Thyroid gland (tissue), 4 donors: ENCODE measurements around the gene DYNLT5. TPM values are rescaled to one million over a fixed set of nuclear protein-coding genes. Genes with fewer than 3 reads are reported as not detected.

Source experiments
- DNase-seq, 2 donors: peaks; one replicate each; pipeline ENCODE4 v3.0.0-alpha.2; 2019
- H3K27ac ChIP-seq, 3 donors: fragments of 200-600 bp; sonication (generic); 1 replicate in 2 of 3; 2 replicates in 1 of 3; pipeline ENCODE4 v1.5.1; 2016 to 2019; ENCODE audit warnings: mild to moderate bottlenecking in 1 of 3, moderate library complexity in 1 of 3
- H3K27me3 ChIP-seq: fragments of 200-600 bp; sonication (generic); one replicate; pipeline ENCODE4 v1.5.1; 2019
- H3K36me3 ChIP-seq, 2 donors: fragments of 200-600 bp; sonication (generic); one replicate each; pipeline ENCODE4 v1.5.1; 2016 to 2019
- H3K4me1 ChIP-seq, 2 donors: fragments of 200-600 bp; sonication (generic); one replicate each; pipeline ENCODE4 v1.5.1; 2017 to 2019
- H3K4me3 ChIP-seq, 3 donors: fragments of 200-600 bp; sonication (generic); replicated peaks in 1 of 3; 1 replicate in 2 of 3; 2 replicates in 1 of 3; pipeline ENCODE4 v1.5.1; 2016; ENCODE audit warnings: mild to moderate bottlenecking in 1 of 3
- H3K9me3 ChIP-seq: fragments of 200-600 bp; sonication (generic); one replicate; pipeline ENCODE4 v1.5.1; 2017
- CTCF ChIP-seq, 6 experiments: fragments of 200-600 bp in 3 of 6; fragments of 450-650 bp in 3 of 6; sonication (generic) in 3 of 6; IDR thresholded peaks; one replicate each; pipeline ENCODE4 v1.5.1; 2016 to 2019; ENCODE audit warnings: antibody characterized with exemption in 6 of 6, mild to moderate bottlenecking in 2 of 6, inconsistent platforms in 1 of 6, moderate library complexity in 1 of 6
- POLR2A ChIP-seq, 2 donors: fragments of 450-650 bp; IDR thresholded peaks; one replicate each; pipeline ENCODE4 v1.6.1; 2017; ENCODE audit warnings: antibody characterized with exemption in 2 of 2, mild to moderate bottlenecking in 2 of 2, moderate library complexity in 1 of 2
- WGBS, 2 donors: methylation state at CpG; one replicate each; pipeline ENCODE4 v1.1.5; 2017; 5-methylcytosine and 5-hydroxymethylcytosine counted together
- intact Hi-C: fragments of 100-400 bp; cut with DNase I; formaldehyde crosslinking; loops from one replicate; pipeline ENCODE4 v1.15.1; 2023
- total RNA-seq, 4 donors: library from RNA; depleted of rRNA; stranded (reverse); fragments of >200 nt; gene quantifications; one replicate each; pipeline ENCODE4 v1.2.3, GENCODE V29; 2016

The DYNLT5 gene
- total RNA-seq, 4 donors from 2014 or later = 1.7 to 4.7 (median 3.0) TPM; not detected in 1

- Histone ChIP-seq H3K4me3 (no peak overlapping the region), H3K4me1 (no peaks in the 10 kb centered on the region), H3K36me3 (no peaks in the 10 kb centered on the region), H3K27ac (no peak overlapping the region), H3K9me3 (no peaks in the 10 kb centered on the region), H3K27me3 (no peaks in the 10 kb centered on the region)
- DNase-seq = no peak
- 69 to 75% methylated on average over 2 of the region's 2 CpGs for WGBS, 2 donors
- TF ChIP-seq CTCF (IDR thresholded peaks at IDR 0.05) = no peak
- TF ChIP-seq POLR2A (IDR thresholded peaks at IDR 0.05) = no peak
- intact Hi-C loops = no loop called here
Observed at GRCh38 chr1:66774438-66774837, 22.2 kb downstream of the DYNLT5 start.

- DNase-seq = no peak
- no peak for TF ChIP-seq CTCF (IDR thresholded peaks at IDR 0.05)
- TF ChIP-seq POLR2A (IDR thresholded peaks at IDR 0.05) = no peak
- Histone ChIP-seq H3K4me1 (no peaks in the 10 kb centered on the region), H3K36me3 (no peaks in the 10 kb centered on the region), H3K27me3 (no peaks in the 10 kb centered on the region), H3K9me3 (no peaks in the 10 kb centered on the region), H3K27ac (no peak overlapping the region), H3K4me3 (no peak overlapping the region)
- 85 to 90% methylated on average over 3 of the region's 3 CpGs for WGBS, 2 donors
- intact Hi-C loops = no loop called here
Observed at GRCh38 chr1:66775646-66776045, 23.4 kb downstream of the DYNLT5 start.

GRCh38 chr1:66777831-66778230, 25.6 kb downstream of the DYNLT5 start:
- Histone ChIP-seq H3K9me3 (no peaks in the 10 kb centered on the region), H3K4me1 (no peaks in the 10 kb centered on the region), H3K27ac (no peak overlapping the region), H3K27me3 (no peaks in the 10 kb centered on the region), H3K36me3 (no peaks in the 10 kb centered on the region), H3K4me3 (no peak overlapping the region)
- intact Hi-C loops = no loop called here
- 70 to 74% methylated on average over 3 of the region's 3 CpGs for WGBS, 2 donors
- DNase-seq = no peak
- TF ChIP-seq CTCF (IDR thresholded peaks at IDR 0.05) (no peak), POLR2A (IDR thresholded peaks at IDR 0.05) (no peak)

- Histone ChIP-seq H3K36me3 (no peaks in the 10 kb centered on the region), H3K9me3 (no peaks in the 10 kb centered on the region), H3K27ac (no peak overlapping the region), H3K27me3 (no peaks in the 10 kb centered on the region), H3K4me1 (no peaks in the 10 kb centered on the region), H3K4me3 (no peak overlapping the region)
- 76 to 78% methylated on average over 4 of the region's 4 CpGs for WGBS, 2 donors
- TF ChIP-seq POLR2A (IDR thresholded peaks at IDR 0.05) = no peak
- TF ChIP-seq CTCF (IDR thresholded peaks at IDR 0.05) = no peak
- no peak for DNase-seq
- intact Hi-C loops = no loop called here
Observed at GRCh38 chr1:66778266-66778665, 26.0 kb downstream of the DYNLT5 start.

DNA sequence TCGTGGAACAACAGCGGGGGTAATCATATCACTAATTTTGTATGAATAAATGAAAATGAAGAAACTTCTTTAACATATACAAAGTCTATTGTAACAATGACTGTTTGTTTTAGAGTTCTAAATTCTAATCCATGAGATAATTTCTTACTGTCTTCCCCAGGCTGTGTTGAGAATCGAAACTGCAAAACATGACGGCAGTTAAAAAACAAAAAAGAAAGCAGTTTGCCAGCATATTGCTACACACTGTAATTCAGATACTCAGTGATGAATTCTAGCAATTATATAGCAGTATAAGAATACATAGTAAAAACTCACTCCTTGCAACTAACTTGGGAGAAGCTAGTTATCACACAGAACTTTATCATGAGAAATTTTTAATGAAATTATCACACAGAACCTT, 26.7 kb downstream of the DYNLT5 start:
- no peaks in the 10 kb centered on the region for H3K27me3 ChIP-seq
- H3K36me3 ChIP-seq = no peaks in the 10 kb centered on the region
- no peak overlapping the region for H3K4me3 ChIP-seq
- H3K9me3 ChIP-seq = no peaks in the 10 kb centered on the region
- H3K27ac ChIP-seq = no peak overlapping the region
- no peak for DNase-seq
- intact Hi-C loops = no loop called here
- H3K4me1 ChIP-seq = no peaks in the 10 kb centered on the region
- WGBS, 2 donors = 78 to 81% methylated on average over 4 of the region's 4 CpGs
- TF ChIP-seq CTCF (IDR thresholded peaks at IDR 0.05) (no peak), POLR2A (IDR thresholded peaks at IDR 0.05) (no peak)
